ENCODE measurements around the gene LRP2BP. TPM values are rescaled to one million over a fixed set of nuclear protein-coding genes. Genes with fewer than 3 reads are reported as not detected.

LRP2BP gene
- total and polyA plus RNA-seq, 2 experiments from 2014 or later, result 0.23 to 0.89 TPM

DNA sequence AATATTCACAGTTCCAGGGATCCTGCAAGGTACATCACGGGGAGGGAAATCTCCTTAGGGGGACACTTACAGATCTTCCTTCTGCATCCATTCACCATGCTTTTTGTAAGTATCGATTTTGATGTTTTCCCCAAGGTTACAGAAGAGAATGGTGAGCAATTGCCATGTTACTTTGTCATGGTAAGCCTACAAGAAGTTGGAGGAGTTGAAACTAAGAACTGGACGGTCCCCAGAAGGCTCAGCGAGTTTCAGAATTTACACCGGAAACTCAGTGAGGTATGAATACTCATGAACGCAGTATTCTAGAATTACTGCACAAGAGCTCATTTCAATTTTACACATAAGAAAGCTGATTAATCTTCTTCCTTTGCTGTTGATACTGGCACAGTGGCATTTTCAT, 53.9 kb downstream of the LRP2BP start:
- TF ChIP-seq EZH2 (IDR thresholded peaks at IDR 0.05; ENCODE audit: borderline replicate concordance) (no peak), EZH2phosphoT487 (IDR thresholded peaks at IDR 0.05; ENCODE audit: low read depth, severe bottlenecking, unreplicated experiment) (no peak)
- TF ChIP-seq, protein P1, sequence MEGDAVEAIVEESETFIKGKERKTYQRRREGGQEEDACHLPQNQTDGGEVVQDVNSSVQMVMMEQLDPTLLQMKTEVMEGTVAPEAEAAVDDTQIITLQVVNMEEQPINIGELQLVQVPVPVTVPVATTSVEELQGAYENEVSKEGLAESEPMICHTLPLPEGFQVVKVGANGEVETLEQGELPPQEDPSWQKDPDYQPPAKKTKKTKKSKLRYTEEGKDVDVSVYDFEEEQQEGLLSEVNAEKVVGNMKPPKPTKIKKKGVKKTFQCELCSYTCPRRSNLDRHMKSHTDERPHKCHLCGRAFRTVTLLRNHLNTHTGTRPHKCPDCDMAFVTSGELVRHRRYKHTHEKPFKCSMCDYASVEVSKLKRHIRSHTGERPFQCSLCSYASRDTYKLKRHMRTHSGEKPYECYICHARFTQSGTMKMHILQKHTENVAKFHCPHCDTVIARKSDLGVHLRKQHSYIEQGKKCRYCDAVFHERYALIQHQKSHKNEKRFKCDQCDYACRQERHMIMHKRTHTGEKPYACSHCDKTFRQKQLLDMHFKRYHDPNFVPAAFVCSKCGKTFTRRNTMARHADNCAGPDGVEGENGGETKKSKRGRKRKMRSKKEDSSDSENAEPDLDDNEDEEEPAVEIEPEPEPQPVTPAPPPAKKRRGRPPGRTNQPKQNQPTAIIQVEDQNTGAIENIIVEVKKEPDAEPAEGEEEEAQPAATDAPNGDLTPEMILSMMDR (IDR thresholded peaks at IDR 0.05; ENCODE audit: poor library complexity), result no peak
- no peak for DNase-seq (ENCODE audit: low spot score)
- H3K9me2 ChIP-seq (replicated peaks; ENCODE audit: insufficient read depth), result no peaks in the 10 kb centered on the region
- no peaks in the 10 kb centered on the region for H3K79me2 ChIP-seq
- no peaks in the 10 kb centered on the region for H3K9me3 ChIP-seq (ENCODE audit: low read depth)
- no peaks in the 10 kb centered on the region for H3K36me3 ChIP-seq (replicated peaks; ENCODE audit: insufficient read depth, low read depth)
- no peaks in the 10 kb centered on the region for H3K4me1 ChIP-seq (ENCODE audit: insufficient read depth)
- no peak overlapping the region for H3K4me2 ChIP-seq
- 92% methylated on average over 6 of the region's 6 CpGs for WGBS (ENCODE audit: low lambda C conversion rate, missing lambda C conversion rate)
- H4K20me1 ChIP-seq (ENCODE audit: insufficient read depth, poor library complexity, severe bottlenecking), result no peaks in the 10 kb centered on the region
- no peak overlapping the region for H3K4me3 ChIP-seq
- no peak overlapping the region for H3K27ac ChIP-seq
- H2AFZ ChIP-seq, result no peak overlapping the region
- no peaks in the 10 kb centered on the region for H3K27me3 ChIP-seq

DNA sequence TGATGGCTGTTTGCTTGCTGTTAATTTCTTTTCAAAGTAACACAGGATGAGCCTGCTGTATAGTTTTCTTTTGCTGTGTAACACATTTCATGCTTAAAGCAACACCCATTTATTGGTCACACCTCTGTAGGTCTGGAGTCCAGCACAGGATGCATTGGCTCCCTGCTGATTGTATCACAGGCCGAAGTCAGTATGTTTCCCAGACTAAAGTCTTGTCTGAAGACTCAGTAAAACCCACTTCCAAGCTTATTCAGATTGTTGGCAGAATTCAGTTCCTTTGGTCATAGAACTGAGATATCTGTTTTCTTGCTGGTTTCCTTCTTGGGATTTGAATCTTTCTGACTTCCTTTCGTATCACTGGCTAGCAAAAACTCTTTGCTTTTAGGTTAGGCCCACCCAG, 54.3 kb downstream of the LRP2BP start:
- no peaks in the 10 kb centered on the region for H3K36me3 ChIP-seq (replicated peaks; ENCODE audit: insufficient read depth, low read depth)
- DNase-seq (ENCODE audit: low spot score), result no peak

DNA sequence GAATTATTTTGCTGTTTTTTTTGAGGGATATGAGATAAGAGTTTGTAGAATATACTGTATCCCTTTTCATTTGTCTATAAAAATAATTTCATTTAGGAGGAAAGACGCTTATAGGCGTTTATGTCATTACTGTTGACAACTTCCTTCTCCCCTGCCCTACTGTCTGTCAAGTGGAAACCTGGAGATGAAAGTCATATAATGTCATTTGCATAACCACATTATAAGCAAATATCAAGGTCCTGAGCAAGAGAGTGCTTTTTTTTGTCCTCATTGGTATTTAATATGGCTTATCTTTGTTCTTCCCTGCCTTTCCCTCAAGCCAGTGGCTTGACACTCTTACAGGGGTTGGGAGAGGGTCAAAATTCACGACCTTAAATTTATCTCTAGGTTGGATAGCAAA, 55.8 kb downstream of the LRP2BP start:
- Histone ChIP-seq H3K4me2 (no peak overlapping the region), H3K4me1 (ENCODE audit: insufficient read depth) (no peaks in the 10 kb centered on the region), H3K27ac (no peak overlapping the region), H4K20me1 (ENCODE audit: insufficient read depth, poor library complexity, severe bottlenecking) (no peaks in the 10 kb centered on the region), H3K4me3 (no peak overlapping the region), H3K9me3 (ENCODE audit: low read depth) (no peaks in the 10 kb centered on the region), H3K9me2 (replicated peaks; ENCODE audit: insufficient read depth) (no peaks in the 10 kb centered on the region), H3K36me3 (replicated peaks; ENCODE audit: insufficient read depth, low read depth) (no peaks in the 10 kb centered on the region), H3K79me2 (no peaks in the 10 kb centered on the region), H2AFZ (no peak overlapping the region), H3K27me3 (no peaks in the 10 kb centered on the region)
- WGBS (ENCODE audit: low lambda C conversion rate, missing lambda C conversion rate), result 89% methylated on average over 3 of the region's 3 CpGs
- no peak for TF ChIP-seq EZH2 (IDR thresholded peaks at IDR 0.05; ENCODE audit: borderline replicate concordance)
- TF ChIP-seq, protein P1 (IDR thresholded peaks at IDR 0.05; ENCODE audit: poor library complexity), result no peak
- no peak for TF ChIP-seq EZH2phosphoT487 (IDR thresholded peaks at IDR 0.05; ENCODE audit: low read depth, severe bottlenecking, unreplicated experiment)
- DNase-seq (ENCODE audit: low spot score), result no peak

More for the DNA sequence above, 54.3 kb downstream of the LRP2BP start:
- Histone ChIP-seq H3K9me3 (ENCODE audit: low read depth) (no peaks in the 10 kb centered on the region), H3K4me3 (no peak overlapping the region), H3K4me2 (no peak overlapping the region), H4K20me1 (ENCODE audit: insufficient read depth, poor library complexity, severe bottlenecking) (no peaks in the 10 kb centered on the region), H3K27ac (no peak overlapping the region), H3K4me1 (ENCODE audit: insufficient read depth) (no peaks in the 10 kb centered on the region), H2AFZ (no peak overlapping the region), H3K9me2 (replicated peaks; ENCODE audit: insufficient read depth) (no peaks in the 10 kb centered on the region), H3K79me2 (no peaks in the 10 kb centered on the region), H3K27me3 (no peaks in the 10 kb centered on the region)
- 85% methylated on average over 2 of the region's 2 CpGs for WGBS (ENCODE audit: low lambda C conversion rate, missing lambda C conversion rate)
- TF ChIP-seq EZH2 (IDR thresholded peaks at IDR 0.05; ENCODE audit: borderline replicate concordance) (no peak), EZH2phosphoT487 (IDR thresholded peaks at IDR 0.05; ENCODE audit: low read depth, severe bottlenecking, unreplicated experiment) (no peak)
- TF ChIP-seq, protein P1 (IDR thresholded peaks at IDR 0.05; ENCODE audit: poor library complexity), result no peak

- no peak for TF ChIP-seq EZH2phosphoT487 (IDR thresholded peaks at IDR 0.05; ENCODE audit: low read depth, severe bottlenecking, unreplicated experiment)
- TF ChIP-seq, protein P1 (IDR thresholded peaks at IDR 0.05; ENCODE audit: poor library complexity), result no peak
- no peak for TF ChIP-seq EZH2 (IDR thresholded peaks at IDR 0.05; ENCODE audit: borderline replicate concordance)
- DNase-seq (ENCODE audit: low spot score), result no peak
- Histone ChIP-seq H2AFZ (no peak overlapping the region), H3K4me1 (ENCODE audit: insufficient read depth) (no peaks in the 10 kb centered on the region), H3K79me2 (no peaks in the 10 kb centered on the region), H3K9me2 (replicated peaks; ENCODE audit: insufficient read depth) (no peaks in the 10 kb centered on the region), H3K36me3 (replicated peaks; ENCODE audit: insufficient read depth, low read depth) (no peaks in the 10 kb centered on the region), H4K20me1 (ENCODE audit: insufficient read depth, poor library complexity, severe bottlenecking) (no peaks in the 10 kb centered on the region), H3K27ac (no peak overlapping the region), H3K4me3 (no peak overlapping the region), H3K27me3 (no peaks in the 10 kb centered on the region), H3K4me2 (no peak overlapping the region), H3K9me3 (ENCODE audit: low read depth) (no peaks in the 10 kb centered on the region)
- 83% methylated on average over 1 of the region's 1 CpG for WGBS (ENCODE audit: low lambda C conversion rate, missing lambda C conversion rate)
Observed at GRCh38 chr4:185335579-185335978, 60.1 kb downstream of the LRP2BP start.
